ENCODE measurements around the gene QARS1.

The QARS1 gene

GRCh38 chr3:49120096-49120437 lies 15.5 kb upstream of the QARS1 start:
- DNase-seq = no peak

- no peak for DNase-seq
Measured at GRCh38 chr3:49119439-49119838, 14.9 kb upstream of the QARS1 start.

- no peak for DNase-seq
Measured at GRCh38 chr3:49119036-49119435, 14.5 kb upstream of the QARS1 start.

GRCh38 chr3:49112262-49112661 lies 7.7 kb upstream of the QARS1 start:
- DNase-seq = no peak

GRCh38 chr3:49111347-49111746 lies 6.8 kb upstream of the QARS1 start:
- DNase-seq = no peak

GRCh38 chr3:49110780-49111179 lies 6.2 kb upstream of the QARS1 start:
- no peak for DNase-seq

- DNase-seq = no peak
Measured at GRCh38 chr3:49108346-49108745, 3.8 kb upstream of the QARS1 start.

GRCh38 chr3:49104052-49104426 lies 518 bp downstream of the QARS1 start:
- no peak for DNase-seq

GRCh38 chr3:49100046-49100615 lies 4.4 kb downstream of the QARS1 start:
- DNase-seq = no peak

- no peak for DNase-seq
Measured at GRCh38 chr3:49098910-49099630, 5.5 kb downstream of the QARS1 start.

- DNase-seq = no peak
Measured at GRCh38 chr3:49098429-49098828, 6.1 kb downstream of the QARS1 start.

- peak; percentile 73 to 87 for DNase-seq
Measured at GRCh38 chr3:49093853-49094767, 10.4 kb downstream of the QARS1 start, which contains the start of gene QRICH1. Gene QRICH1, minus strand, starts transcription at chr3:49094071. Its CDS starts 17,054 bp downstream, at chr3:49077017.

GRCh38 chr3:49092938-49093852 lies 11.4 kb downstream of the QARS1 start:
- DNase-seq = no peak

GRCh38 chr3:49081429-49081828 lies 23.1 kb downstream of the QARS1 start:
- no peak for DNase-seq

- DNase-seq = no peak
Measured at GRCh38 chr3:49079270-49079669, 25.3 kb downstream of the QARS1 start.

GRCh38 chr3:49076646-49077045 lies 27.9 kb downstream of the QARS1 start:
- DNase-seq = no peak

GRCh38 chr3:49076116-49076515 lies 28.4 kb downstream of the QARS1 start:
- DNase-seq = no peak

- DNase-seq = no peak
Measured at GRCh38 chr3:49058011-49058410, 46.5 kb downstream of the QARS1 start.

- no peak for DNase-seq
Measured at GRCh38 chr3:49057268-49057667, 47.3 kb downstream of the QARS1 start.

GRCh38 chr3:49054344-49054862 lies 50.2 kb downstream of the QARS1 start:
- no peak for DNase-seq

- no peak for DNase-seq
Measured at GRCh38 chr3:49053543-49053942, 51.0 kb downstream of the QARS1 start.

All from NCI-H187 (cell line).